ENCODE measurements around the gene BEGAIN. TPM values are rescaled to one million over a fixed set of nuclear protein-coding genes. Genes with fewer than 3 reads are reported as not detected.

Gene BEGAIN
- total RNA-seq, 1 experiment from 2014 or later = 0.54 TPM

GRCh38 chr14:100568998-100569733, 18.1 kb downstream of the BEGAIN start:
- Histone ChIP-seq H3K36me3 (ENCODE audit: control insufficient read depth, insufficient read depth, low read length) (no peaks in the 10 kb centered on the region), H3K4me1 (no peaks in the 10 kb centered on the region), H3K4me3 (ENCODE audit: low read depth, low read length) (no peak overlapping the region), H3K9me3 (no peaks in the 10 kb centered on the region), H3K27me3 (replicated peaks; ENCODE audit: control insufficient read depth, insufficient read depth, low read length) (no peaks in the 10 kb centered on the region; the same call in 1 of the 2 replicates)
- no peaks in the 10 kb centered on the region for H3K4me1 Mint-ChIP-seq (ENCODE audit: low read depth, unreplicated experiment)
- no peak for TF ChIP-seq CTCF (IDR thresholded peaks at IDR 0.05; ENCODE audit: insufficient read depth in 1 of 2, low read depth in 1 of 2, low read length in 1 of 2, severe bottlenecking in 1 of 2, unreplicated experiment in 1 of 2)
- DNase-seq = no peak
- no TSS peak for BruUV-seq (replicated peaks)
- intact Hi-C loops (cut with micrococcal nuclease; ENCODE audit: unreplicated experiment) = no loop called here
- H3K9me3 Mint-ChIP-seq (ENCODE audit: unreplicated experiment) = no peaks in the 10 kb centered on the region
- no peak overlapping the region for H3K4me3 Mint-ChIP-seq (ENCODE audit: unreplicated experiment)
- ChIA-PET POLR2A (no interaction called here), CTCF (interaction anchor here (1.9 kb wide), 1 partner anchor 77 kb away, joined by 4 read pairs; no protein-coding TSS in a partner anchor)
- no peak overlapping the region for H3K27ac Mint-ChIP-seq (ENCODE audit: unreplicated experiment)
- peaks cover 17% of the 10 kb centered on the region for H3K27me3 Mint-ChIP-seq (ENCODE audit: insufficient read depth, unreplicated experiment)
- H3K36me3 Mint-ChIP-seq (ENCODE audit: insufficient read depth, unreplicated experiment) = no peaks in the 10 kb centered on the region

- intact Hi-C loops (cut with micrococcal nuclease; ENCODE audit: unreplicated experiment) = no loop called here
- Mint-ChIP-seq H3K27ac (ENCODE audit: unreplicated experiment) (no peak overlapping the region), H3K4me3 (ENCODE audit: unreplicated experiment) (no peak overlapping the region), H3K36me3 (ENCODE audit: insufficient read depth, unreplicated experiment) (no peaks in the 10 kb centered on the region), H3K27me3 (ENCODE audit: insufficient read depth, unreplicated experiment) (peaks cover 22% of the 10 kb centered on the region), H3K9me3 (ENCODE audit: unreplicated experiment) (no peaks in the 10 kb centered on the region), H3K4me1 (ENCODE audit: low read depth, unreplicated experiment) (no peaks in the 10 kb centered on the region)
- Histone ChIP-seq H3K36me3 (ENCODE audit: control insufficient read depth, insufficient read depth, low read length) (no peaks in the 10 kb centered on the region), H3K4me1 (no peaks in the 10 kb centered on the region), H3K4me3 (ENCODE audit: low read depth, low read length) (no peak overlapping the region), H3K9me3 (no peaks in the 10 kb centered on the region), H3K27me3 (replicated peaks; ENCODE audit: control insufficient read depth, insufficient read depth, low read length) (peaks cover 3% of the 10 kb centered on the region)
- TF ChIP-seq CTCF (IDR thresholded peaks at IDR 0.05; ENCODE audit: insufficient read depth in 1 of 2, low read depth in 1 of 2, low read length in 1 of 2, severe bottlenecking in 1 of 2, unreplicated experiment in 1 of 2) = no peak
- ChIA-PET CTCF (interaction anchor here (1.9 kb wide), 1 partner anchor 77 kb away, joined by 4 read pairs; no protein-coding TSS in a partner anchor), POLR2A (interaction anchor here (0.6 kb wide), 1 partner anchor 22 kb away, joined by 4 read pairs; no protein-coding TSS in a partner anchor)
- DNase-seq = no peak
- no TSS peak for BruUV-seq (replicated peaks)
These were observed 18.8 kb downstream of the BEGAIN start for GRCh38 chr14:100568164-100568997.

DNA sequence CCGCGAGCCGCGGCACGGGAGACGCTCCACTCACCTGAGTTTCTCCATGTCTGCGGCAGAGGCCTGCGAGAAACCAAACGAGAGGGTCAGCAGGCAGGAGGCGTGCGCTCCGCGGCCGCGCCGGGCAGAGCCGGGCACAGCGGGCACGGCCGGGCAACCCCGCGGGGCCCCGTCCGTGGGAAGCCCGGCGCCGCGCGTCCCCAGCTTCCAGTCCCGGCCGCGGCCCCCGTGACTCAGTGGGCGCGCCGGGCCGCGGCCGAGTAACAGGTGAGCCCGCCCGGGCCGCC, 19.4 kb downstream of the BEGAIN start:
- no TSS peak for BruUV-seq (replicated peaks)
- no peak for TF ChIP-seq CTCF (IDR thresholded peaks at IDR 0.05; ENCODE audit: insufficient read depth in 1 of 2, low read depth in 1 of 2, low read length in 1 of 2, severe bottlenecking in 1 of 2, unreplicated experiment in 1 of 2)
- ChIA-PET POLR2A (no interaction called here), CTCF (no interaction called here)
- H3K27ac Mint-ChIP-seq (ENCODE audit: unreplicated experiment) = no peak overlapping the region
- H3K36me3 Mint-ChIP-seq (ENCODE audit: insufficient read depth, unreplicated experiment) = no peaks in the 10 kb centered on the region
- no peak overlapping the region for H3K4me3 Mint-ChIP-seq (ENCODE audit: unreplicated experiment)
- intact Hi-C loops (cut with micrococcal nuclease; ENCODE audit: unreplicated experiment) = no loop called here
- H3K4me1 Mint-ChIP-seq (ENCODE audit: low read depth, unreplicated experiment) = no peaks in the 10 kb centered on the region
- no peak for DNase-seq
- no peak overlapping the region for H3K4me3 ChIP-seq (ENCODE audit: low read depth, low read length)
- H3K27me3 Mint-ChIP-seq (ENCODE audit: insufficient read depth, unreplicated experiment) = peaks cover 24% of the 10 kb centered on the region
- H3K36me3 ChIP-seq (ENCODE audit: control insufficient read depth, insufficient read depth, low read length) = no peaks in the 10 kb centered on the region
- H3K4me1 ChIP-seq = no peaks in the 10 kb centered on the region
- peaks cover 3% of the 10 kb centered on the region for H3K27me3 ChIP-seq (replicated peaks; ENCODE audit: control insufficient read depth, insufficient read depth, low read length)
- H3K9me3 ChIP-seq = no peaks in the 10 kb centered on the region
- no peaks in the 10 kb centered on the region for H3K9me3 Mint-ChIP-seq (ENCODE audit: unreplicated experiment)
